ENCODE results near the gene NOL3.
"Not testable (repeated sequence)": the region's sequence is repeated elsewhere in the genome, so short reads cannot be mapped to it uniquely, and the experiment has no call there.

Gene NOL3

DNA sequence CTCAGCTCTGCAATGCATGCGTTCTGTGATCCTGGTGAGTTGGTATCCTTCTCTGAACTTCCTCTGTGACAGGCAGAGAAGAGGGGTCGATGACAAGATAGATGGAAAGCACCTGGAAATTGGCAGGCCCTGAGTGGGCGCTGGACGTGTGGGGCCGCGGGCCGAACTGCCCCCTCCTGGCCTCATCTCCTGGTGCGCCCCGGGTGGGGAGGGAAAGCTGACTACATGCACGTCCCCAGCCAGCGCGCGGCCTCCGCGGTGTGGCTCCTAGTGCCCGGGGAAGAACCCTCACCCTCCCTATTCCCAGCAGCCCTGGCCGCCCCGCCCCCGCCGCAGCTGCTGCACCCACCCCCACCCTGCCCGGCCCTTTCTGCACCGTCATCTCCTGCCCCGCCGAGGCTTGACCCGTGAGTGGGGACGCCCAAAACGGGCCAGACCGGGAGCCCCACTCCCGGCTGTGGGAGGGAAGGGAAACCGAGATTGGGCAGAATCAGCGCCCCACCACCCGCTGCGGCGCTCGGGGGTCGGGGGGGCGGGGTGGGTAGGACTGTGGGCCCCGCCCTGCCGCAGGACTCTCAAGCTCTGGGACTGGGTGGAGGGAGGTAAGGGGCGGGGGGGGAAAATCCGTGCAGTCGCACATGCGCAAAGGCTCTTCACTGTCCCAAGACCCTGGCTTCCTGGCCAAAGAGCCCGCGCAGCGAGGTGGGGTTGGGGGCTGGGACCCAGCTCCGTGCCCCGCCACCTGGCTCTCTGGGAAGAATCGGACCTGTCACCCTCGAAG is at the start of gene NOL3:
TSS of gene NOL3 (plus strand) at position 371 of the 781 bp plus-strand sequence.
- in situ Hi-C loops (cut with MboI; ENCODE audit: low sequenced_read_pairs) = no loop called here

DNA sequence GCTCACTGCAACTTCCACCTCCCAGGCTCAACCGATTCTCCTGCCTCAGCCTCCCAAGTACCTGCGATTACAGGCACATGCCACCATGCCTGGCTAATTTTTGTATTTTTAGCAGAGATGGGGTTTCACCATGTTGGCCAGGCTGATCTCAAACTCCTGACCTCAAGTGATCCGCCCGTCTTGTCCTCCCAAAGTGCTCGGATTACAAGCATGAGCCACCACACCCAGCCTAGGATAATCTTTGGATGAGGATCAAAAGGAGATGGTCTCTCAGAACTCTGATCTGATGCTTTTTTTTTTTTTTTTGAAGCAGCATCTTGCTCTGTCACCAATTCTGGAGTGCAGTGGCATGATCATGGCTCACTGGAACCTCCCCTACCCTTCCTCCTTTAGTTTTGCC is 47.5 kb upstream of the NOL3 start:
- in situ Hi-C loops (cut with MboI; ENCODE audit: low sequenced_read_pairs) = not testable (repeated sequence)

DNA sequence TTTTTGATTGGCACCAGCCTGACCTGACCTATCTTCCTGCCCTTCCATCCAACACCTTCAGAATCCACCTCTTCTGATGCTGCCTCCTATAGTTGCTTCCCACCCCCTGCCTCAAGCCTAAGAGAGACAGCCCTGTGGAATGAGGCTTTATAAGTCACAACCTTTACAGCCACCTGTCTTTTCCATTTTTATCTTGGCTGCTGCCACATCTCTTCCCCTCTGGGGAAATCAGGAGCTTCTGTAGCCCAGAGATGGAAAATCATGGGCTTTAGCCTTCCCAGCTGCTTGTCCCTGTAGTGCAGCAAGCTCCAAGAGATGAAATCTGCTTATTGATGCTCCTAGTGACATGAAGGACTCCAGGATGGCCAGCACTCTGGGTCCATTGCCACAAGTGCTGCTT is 41.9 kb upstream of the NOL3 start:
- in situ Hi-C loops (cut with MboI; ENCODE audit: low sequenced_read_pairs) = no loop called here

DNA sequence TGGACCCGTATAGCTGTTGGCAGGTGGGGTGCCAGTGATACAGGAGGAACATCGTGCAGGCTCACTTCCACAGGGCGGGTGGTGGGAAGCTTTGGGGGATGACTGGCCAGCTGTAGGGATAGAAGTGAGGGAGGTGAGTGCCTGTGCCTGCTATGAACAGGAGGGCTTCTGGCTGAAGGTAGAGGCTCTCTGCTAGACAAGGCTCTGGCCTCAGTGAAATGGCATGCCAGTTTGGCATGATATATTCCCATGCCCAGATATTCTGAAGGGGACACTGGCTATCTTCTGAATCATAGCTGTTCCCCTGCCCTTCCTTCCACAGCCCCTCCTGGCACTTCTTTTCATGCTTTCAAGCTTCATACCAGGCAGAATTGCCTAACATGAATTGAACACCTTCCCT is 41.5 kb upstream of the NOL3 start:
- in situ Hi-C loops (cut with MboI; ENCODE audit: low sequenced_read_pairs) = no loop called here

DNA sequence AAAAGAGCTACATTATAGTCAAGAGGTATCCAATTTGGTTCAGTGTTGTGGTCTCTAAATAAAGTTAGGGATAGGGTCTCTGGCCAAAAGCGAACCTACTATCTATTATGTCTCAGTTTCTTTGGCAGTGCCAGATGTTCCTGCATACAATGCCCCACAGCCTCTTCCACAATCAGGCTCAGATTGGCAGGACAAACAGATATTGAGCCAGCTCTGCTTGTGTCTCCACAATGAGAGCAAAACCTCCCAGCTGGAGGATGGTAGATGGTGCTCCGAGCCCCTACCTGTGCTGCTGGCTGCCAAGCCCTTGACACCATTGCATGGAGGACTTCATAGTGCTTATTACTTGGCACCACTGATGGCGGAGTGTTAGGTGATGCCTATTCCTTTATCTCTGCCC is 40.9 kb upstream of the NOL3 start:
- in situ Hi-C loops (cut with MboI; ENCODE audit: low sequenced_read_pairs) = no loop called here

DNA sequence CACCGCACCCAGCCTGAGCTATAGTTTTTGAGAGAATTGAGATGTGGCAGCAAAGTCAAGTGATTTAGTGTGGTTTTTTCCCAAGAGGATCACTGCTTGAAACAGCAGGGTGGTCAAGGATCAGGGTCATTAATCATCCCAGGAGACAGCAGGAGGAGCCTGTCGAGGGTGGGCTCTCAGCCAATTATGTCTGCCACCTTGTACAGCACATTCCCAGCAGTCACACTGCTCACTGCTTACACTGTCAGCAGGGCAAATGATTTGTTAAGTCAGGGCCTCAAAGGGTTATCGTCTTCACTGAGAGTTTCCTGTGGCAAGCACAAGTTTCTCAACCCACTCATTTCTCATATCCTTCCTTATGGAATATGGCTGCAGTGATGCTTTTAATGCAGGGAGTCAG is 32.7 kb upstream of the NOL3 start:
- in situ Hi-C loops (cut with MboI; ENCODE audit: low sequenced_read_pairs) = no loop called here

DNA sequence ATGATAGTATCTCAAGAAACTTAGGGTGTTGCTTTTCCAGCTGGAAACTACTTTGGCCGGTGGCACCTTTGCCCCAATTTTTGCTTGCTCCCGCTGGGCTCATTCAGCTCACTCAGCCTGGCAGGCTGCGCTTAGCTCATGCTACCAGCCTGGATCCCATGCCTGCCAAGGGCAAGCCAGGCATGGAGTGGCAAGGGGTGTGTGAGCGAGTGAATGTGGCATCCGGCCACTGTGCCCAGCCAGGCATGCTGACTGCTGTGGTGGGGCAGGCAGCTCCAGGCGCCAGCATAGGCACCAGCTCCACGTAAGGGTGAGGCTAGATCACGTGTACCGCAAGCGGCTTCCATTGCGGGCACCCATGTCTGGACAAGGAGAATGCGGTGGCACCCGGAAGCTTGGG is 28.9 kb upstream of the NOL3 start:
- in situ Hi-C loops (cut with MboI; ENCODE audit: low sequenced_read_pairs) = no loop called here

DNA sequence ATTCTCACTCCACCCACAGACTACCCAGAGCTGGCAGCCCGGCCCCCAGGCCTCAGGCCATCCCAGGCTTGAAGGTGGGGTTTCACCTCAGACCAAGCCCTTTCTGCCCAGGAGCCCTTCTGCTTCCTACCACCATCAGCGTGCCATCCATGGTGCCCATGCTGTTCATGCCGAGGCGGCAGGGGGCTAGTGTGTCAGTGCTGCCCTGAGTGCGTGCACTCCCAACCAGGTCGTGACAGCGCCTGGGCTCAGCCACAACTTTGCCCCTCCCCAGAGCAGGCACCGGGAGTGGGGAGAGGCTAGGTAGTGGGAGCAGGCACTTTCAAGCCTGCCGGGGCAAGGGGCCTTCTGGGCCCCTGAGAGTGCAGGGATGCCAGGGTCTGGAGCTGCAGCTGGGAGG is 28.0 kb upstream of the NOL3 start:
- in situ Hi-C loops (cut with MboI; ENCODE audit: low sequenced_read_pairs) = no loop called here

DNA sequence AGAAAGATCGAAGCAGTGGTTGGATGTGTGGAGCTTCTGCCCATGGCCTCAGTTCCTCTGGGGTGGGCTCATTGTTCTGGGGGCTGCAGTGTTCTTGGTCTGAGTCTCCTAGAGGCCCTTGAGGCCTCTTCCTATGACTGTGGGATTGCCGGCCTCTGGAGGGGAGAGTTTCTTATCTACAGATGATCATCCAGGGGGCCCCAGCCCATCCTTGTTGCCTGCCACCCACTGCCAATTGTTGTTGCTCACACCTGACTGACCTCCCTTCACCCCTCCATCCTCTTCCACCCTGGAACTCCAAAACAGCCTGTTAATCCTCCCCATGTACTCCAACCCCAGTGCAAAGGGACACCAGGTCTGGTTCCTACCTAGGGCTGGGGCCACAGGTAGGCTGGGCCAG is 25.4 kb upstream of the NOL3 start:
- in situ Hi-C loops (cut with MboI; ENCODE audit: low sequenced_read_pairs) = no loop called here

DNA sequence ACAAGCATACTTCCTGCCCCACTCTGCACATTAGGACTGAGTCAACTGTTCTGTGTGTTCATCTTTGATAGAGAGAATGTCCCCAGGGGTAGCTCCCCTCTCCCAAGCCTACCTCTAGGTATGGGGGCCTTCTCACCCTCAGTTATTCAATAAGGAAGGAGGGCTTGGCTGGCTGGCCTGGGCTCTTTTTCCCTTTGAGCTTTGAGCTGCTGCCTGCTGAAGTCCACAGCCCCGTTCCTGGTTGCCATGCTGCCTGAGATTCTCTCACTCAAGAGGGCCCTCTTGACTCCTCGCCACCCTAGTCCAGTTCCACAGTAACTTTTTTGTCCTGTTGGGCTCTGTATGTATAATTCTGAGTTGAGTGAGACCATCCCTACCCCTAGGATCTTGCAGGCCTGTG is 24.6 kb upstream of the NOL3 start:
- in situ Hi-C loops (cut with MboI; ENCODE audit: low sequenced_read_pairs) = no loop called here

DNA sequence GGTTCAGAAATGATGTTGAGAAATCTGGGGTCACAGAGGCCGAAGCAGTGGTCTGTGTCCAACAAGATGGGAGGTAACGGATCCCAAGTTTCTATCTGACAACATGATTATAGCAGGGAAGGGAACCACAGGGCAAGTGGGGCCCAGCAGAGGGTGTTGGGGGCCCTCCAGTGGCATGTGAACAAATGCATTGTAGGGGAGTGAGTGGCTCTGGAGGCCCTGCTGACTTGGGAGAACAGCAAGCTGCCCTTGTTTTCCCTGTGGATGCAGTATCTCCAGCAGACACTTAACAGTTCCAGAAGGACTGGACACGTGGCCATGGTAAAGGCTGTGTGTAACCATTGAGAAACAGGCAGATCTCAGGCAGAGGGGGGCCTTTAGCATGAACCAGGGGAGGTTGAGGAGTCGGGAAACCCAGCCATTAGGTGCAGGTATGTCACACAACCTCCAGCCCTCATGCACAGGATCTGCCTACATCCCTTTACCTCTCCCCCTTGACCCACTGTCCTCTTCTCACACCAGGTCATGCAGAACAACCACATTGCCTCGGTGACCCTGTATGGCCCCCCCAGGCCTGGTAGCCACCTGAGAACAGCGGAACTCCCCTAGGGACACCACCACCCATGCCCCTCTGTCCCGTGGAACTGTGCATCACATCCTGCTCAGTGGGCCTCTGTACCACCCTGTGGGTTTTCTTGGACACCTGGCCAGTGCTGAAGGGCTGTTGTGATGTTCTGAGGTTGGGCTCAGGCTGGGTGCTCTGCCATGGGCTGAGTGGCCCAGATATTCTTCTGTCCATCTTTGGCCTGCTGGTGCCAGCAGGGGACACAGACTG is 23.6 kb upstream of the NOL3 start:
- in situ Hi-C loops (cut with MboI; ENCODE audit: low sequenced_read_pairs) = no loop called here

DNA sequence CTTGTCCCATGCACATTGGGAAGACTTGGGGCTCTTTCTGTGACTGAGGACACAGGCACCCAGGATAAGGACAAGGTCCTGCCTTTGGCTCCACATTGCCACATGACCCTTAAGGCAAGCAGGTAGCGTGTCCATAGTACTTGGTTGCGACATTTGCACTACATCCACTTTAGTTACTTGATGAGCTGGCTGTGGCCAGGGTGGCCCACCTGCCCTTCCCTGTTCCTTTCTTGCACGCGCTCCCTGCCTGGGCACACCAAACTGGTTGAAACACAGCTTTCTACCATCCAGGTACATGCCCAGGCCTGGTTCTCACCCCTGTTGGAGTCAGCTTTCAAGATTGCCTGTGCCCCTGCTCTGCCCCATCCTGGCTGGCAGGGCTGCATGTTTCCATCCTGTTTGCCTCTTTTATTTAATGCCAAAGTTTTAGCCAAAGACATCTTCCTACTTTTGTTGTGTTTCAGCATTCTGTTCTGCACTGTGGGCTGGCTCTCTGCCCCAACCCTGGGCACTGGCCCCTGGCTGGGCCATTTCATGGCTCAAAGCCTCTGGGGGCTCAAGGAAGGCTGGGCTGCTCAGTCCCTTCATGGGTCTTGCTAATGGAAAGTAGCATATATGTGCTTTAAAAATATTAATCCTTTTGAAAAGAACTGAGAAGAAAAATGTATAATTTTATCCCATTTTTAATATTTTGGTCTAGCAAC is 22.7 kb upstream of the NOL3 start:
- in situ Hi-C loops (cut with MboI; ENCODE audit: low sequenced_read_pairs) = no loop called here

DNA sequence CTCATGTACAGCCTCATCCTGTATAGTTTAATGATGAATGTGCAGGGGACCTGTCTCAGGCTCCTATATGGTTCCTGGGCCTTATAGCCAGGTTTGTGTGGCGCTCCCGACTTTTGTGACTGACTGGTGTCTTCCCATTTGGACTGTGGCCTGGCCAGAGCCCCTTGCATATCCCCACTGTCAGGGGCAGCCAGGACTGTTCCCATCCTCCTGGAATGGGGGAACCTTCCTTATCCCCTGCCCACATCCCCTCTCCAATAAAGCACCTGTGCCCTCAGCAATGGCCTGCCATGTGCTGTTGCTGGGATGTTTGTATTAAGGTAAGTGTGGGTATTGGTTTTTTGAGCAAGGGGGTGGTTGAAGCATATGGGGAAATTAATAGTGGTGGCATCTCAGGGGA is 22.1 kb upstream of the NOL3 start:
- in situ Hi-C loops (cut with MboI; ENCODE audit: low sequenced_read_pairs) = no loop called here

DNA sequence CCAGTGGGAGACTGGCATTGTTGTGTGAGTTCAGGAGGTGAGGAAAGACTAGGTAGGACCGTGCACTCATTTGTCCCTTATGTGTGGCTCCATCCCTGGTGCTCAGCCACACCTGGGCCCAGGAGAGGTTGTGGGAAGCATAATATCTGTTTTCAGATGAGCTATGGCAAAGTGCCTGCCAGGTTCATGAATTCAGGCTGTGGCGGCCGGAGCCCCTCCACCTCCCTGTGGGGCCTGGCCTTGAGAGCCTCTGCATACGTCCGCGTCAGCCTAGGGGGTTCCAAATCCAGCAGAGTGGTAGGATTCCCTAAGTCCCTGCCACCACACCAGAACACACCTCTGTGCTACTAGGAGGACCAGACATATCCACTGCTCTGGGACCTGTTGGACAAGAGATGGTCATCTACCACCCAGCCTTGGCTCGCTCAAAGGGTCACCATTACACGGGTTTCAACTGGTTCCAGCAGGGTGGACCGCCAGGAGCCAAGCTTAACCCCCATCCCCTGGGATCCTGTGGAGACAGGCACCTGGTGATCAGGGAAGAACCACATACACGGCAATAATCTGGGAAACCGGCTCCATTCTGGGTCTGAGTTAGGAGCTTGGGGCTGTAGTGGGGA is 21.6 kb upstream of the NOL3 start:
- in situ Hi-C loops (cut with MboI; ENCODE audit: low sequenced_read_pairs) = no loop called here

DNA sequence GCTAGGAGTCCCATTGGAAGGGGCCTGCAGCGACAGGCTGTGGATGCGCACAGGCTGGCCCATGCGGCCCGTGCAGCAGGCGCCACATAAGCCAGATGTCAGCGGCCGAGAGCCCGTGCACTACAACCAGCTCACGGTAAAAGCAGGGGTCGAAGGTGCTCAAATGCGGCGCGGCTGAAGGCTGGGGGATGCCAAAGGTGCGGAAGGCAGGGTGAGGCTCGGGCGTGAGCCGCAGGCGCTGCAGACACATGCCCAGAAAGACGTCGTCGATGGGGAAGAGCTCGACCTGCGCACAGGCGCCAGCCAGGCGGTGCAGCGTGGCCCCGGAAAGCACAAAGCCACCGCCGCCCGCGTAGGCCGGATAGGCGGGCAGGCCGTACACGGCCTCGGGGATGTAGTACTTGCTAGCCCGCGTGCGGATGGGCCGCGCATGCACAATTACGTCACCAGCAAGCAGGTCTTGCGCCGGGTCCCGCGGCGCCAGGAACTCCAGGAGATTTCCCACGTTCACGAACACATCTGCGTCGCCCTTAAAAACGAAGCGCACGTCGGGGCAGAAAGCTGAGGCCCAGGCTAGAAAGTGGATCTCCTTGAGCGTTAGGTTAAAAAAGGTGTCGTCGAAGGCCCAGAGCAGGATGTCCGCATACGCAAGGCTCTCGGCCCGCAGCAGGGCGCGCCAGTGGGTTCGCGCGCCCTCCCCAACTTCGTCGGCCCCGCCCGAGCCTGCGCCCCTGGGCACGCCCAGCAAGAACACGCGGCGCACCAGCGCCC is 20.9 kb upstream of the NOL3 start:
- in situ Hi-C loops (cut with MboI; ENCODE audit: low sequenced_read_pairs) = loop anchor here (10.0 kb wide), 1 partner anchor 135 kb away; no protein-coding TSS in a partner anchor

DNA sequence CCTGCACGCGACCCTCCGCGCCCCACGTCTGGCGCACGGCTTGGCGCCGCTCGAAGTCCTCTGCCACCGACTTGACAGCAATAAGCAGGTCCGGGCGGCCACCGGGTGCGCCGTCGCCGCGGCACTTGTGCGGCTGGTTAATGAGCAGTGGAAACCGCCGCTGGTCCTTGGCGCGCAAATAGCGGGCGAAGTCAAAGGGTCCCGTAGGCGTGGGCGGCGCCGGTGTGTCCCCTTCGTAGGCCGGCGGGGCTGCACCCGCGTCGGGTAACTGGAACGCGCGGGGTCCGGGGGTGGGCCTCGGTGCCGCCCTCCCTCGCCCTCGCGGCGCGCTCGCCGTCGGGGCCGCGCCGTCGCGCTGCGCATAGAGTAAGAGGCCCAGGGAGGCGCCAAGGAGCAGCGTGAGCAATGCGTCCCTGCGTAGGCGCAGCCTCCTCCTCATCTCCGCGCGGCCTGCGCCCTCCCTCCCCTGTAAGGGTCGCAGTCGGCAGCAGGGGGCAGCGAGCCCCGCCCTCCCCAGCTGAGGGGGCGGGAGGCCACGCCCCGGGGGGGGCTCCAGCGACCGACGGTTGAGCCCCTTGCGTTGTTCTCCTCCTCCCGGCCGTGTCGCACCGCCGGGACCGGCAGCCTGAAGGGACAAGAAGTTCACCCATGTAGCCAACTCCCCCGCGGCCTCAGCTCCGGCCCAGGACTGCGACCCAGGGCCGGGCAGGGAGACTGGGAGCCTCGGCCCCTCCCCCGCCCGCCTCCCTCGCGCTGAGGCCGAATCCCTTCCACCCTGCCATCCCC is 20.1 kb upstream of the NOL3 start:
- in situ Hi-C loops (cut with MboI; ENCODE audit: low sequenced_read_pairs) = loop anchor here (10.0 kb wide), 1 partner anchor 135 kb away; no protein-coding TSS in a partner anchor

DNA sequence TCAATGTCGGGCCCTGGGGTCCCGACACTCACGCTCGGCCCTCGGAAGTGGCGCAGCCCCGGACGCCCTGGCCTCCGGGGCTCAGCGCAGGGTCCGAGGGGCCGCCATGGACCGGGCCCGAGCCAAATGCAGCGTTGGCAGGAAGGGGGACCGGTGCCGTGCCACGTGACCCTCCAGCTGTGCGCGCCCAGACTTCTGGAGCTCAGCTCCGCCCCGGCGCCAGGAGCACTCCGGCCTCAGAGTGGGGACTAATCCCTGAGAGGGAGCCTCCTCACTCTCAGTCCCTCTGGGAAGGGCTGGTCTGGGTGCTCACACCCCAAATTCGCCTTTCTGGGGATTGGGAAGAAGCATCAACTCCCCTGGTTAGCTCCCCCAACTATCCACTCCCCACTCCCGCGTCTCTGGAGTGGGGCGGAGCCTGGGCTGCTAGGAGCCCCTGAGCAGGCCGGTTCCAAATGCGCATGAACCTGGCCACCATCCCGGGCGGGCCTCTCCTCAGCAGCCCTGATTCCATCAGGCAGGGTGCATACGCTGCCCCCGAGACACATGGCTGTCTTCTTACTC is 19.4 kb upstream of the NOL3 start, which contains the start of gene B3GNT9:
TSS of gene B3GNT9 (minus strand) at position 166 of the 564 bp plus-strand sequence. CDS start 513 bp downstream, outside the sequence.
- in situ Hi-C loops (cut with MboI; ENCODE audit: low sequenced_read_pairs) = loop anchor here (10.0 kb wide), 1 partner anchor 136 kb away; no protein-coding TSS in a partner anchor

DNA sequence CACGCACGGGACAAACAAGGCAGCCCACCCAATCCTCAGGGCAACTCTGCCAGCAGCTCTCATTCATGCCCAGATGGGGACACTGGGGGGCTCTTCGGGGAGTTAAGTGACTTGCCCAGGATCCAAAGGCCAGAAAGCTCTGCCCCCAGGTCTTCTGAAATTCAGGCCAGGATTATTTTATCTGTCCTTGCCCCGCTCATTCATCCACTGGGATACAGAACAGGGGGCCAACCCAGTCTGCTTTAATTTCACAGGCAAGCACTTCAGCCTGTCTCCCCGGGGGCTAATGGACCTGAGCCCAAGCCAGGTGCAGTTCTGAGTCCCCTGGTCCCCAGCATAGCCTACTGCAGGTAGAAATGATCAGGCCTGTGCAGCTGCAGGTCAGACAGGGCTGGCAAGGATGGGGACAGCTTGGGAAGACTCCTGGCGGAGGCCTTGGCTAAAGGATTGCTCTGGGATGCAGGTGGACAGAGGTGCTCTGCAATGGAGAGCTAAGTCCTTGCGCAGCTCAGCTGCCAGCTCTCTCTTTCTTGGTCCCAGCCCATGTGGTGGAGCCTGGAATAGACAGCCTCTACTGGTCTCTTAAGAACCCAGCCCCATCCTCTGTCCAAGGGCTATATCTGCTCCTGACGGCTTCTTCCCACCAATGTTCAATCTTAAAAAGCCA is 18.8 kb upstream of the NOL3 start:
- in situ Hi-C loops (cut with MboI; ENCODE audit: low sequenced_read_pairs) = loop anchor here (10.0 kb wide), 1 partner anchor 137 kb away; no protein-coding TSS in a partner anchor

Data from HL-60/S4 (cell line).